ENCODE data around the gene MAP4K2. TPM values are rescaled to one million over a fixed set of nuclear protein-coding genes. Genes with fewer than 3 reads are reported as not detected.
A peak's percentile ranks its signal among the peaks of the same experiment; 100 is the strongest.

Gene MAP4K2
- total RNA-seq, 4 donors from 2014 or later: 10.2 to 49.1 (median 24.4) TPM

- TF ChIP-seq, protein P1, sequence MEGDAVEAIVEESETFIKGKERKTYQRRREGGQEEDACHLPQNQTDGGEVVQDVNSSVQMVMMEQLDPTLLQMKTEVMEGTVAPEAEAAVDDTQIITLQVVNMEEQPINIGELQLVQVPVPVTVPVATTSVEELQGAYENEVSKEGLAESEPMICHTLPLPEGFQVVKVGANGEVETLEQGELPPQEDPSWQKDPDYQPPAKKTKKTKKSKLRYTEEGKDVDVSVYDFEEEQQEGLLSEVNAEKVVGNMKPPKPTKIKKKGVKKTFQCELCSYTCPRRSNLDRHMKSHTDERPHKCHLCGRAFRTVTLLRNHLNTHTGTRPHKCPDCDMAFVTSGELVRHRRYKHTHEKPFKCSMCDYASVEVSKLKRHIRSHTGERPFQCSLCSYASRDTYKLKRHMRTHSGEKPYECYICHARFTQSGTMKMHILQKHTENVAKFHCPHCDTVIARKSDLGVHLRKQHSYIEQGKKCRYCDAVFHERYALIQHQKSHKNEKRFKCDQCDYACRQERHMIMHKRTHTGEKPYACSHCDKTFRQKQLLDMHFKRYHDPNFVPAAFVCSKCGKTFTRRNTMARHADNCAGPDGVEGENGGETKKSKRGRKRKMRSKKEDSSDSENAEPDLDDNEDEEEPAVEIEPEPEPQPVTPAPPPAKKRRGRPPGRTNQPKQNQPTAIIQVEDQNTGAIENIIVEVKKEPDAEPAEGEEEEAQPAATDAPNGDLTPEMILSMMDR (IDR thresholded peaks at IDR 0.05): no peak
- no peak for TF ChIP-seq POLR2A (IDR thresholded peaks at IDR 0.05)
- H3K27me3 ChIP-seq: no peaks in the 10 kb centered on the region
- DNase-seq: no peak
- H3K27ac ChIP-seq: peak overlapping the region; percentile 17 to 21
- no peak overlapping the region for H3K4me3 ChIP-seq
- H3K36me3 ChIP-seq: no peaks in the 10 kb centered on the region
- intact Hi-C loops (cut with DNase I; ENCODE audit: low total_unique reads): no loop called here
- H3K4me1 ChIP-seq: peaks cover 0 to 10% of the 10 kb centered on the region in 2 donors
- no peaks in the 10 kb centered on the region for H3K9me3 ChIP-seq
Observed at GRCh38 chr11:64766881-64767280, 36.1 kb downstream of the MAP4K2 start.

DNA sequence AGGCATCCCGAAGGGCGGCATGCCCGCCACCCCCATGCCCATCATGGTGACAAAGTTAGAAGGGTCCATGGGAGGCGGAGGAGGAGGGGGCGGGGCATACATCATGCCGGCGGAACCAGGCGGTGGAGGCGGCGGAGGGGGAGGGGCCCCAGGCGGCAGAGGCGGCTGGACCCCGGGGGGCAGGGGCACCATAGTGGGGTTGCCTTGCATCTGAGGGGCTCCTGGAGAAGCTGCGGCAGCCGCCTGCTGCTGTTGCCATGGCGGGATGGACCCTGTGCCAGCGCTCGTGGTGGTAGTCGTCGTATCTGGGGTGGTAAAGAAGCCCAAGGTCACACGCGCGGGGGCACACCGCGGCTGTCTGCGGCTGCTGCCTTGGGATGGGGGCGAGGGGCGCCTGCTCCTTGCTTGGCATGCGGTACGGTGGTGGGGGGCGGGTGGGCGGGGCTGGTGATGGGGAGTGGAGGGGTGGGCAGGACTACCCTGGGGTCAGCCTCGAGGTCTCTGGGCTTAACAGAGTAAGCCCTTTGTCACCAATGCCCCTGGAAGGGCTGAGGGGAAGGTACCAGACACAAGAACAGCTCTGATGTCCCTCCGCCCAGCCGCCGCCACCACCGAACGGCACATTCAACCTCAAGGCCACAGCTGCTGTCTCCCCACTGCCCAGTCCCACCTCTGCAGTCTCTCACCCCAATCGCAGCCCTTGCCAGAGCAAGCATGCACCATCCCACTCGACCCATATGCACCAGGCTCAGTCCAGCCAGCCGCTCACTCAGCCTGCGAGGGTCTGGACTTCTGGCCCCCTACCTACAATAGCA, 37.0 kb downstream of the MAP4K2 start:
- TF ChIP-seq POLR2A (IDR thresholded peaks at IDR 0.05): no peak
- TF ChIP-seq, protein P1 (IDR thresholded peaks at IDR 0.05): no peak
- H3K4me3 ChIP-seq: no peak overlapping the region
- H3K36me3 ChIP-seq: no peaks in the 10 kb centered on the region
- H3K27ac ChIP-seq: no peak overlapping the region
- peaks cover 0 to 10% of the 10 kb centered on the region in 2 donors for H3K4me1 ChIP-seq
- H3K27me3 ChIP-seq: no peaks in the 10 kb centered on the region
- H3K9me3 ChIP-seq: no peaks in the 10 kb centered on the region
- no peak for DNase-seq
- intact Hi-C loops (cut with DNase I; ENCODE audit: low total_unique reads): no loop called here

- no peaks in the 10 kb centered on the region for H3K9me3 ChIP-seq
- no peaks in the 10 kb centered on the region for H3K27me3 ChIP-seq
- H3K36me3 ChIP-seq: no peaks in the 10 kb centered on the region
- H3K4me1 ChIP-seq: peaks cover 5 to 13% of the 10 kb centered on the region in 2 donors
- intact Hi-C loops (cut with DNase I; ENCODE audit: low total_unique reads): no loop called here
- no peak overlapping the region for H3K27ac ChIP-seq
- TF ChIP-seq POLR2A (IDR thresholded peaks at IDR 0.05): no peak
- TF ChIP-seq, protein P1 (IDR thresholded peaks at IDR 0.05): peak in 1 of 4 experiments; percentile 15
- no peak for DNase-seq
- H3K4me3 ChIP-seq: no peak overlapping the region
Observed at GRCh38 chr11:64765291-64765850, 37.6 kb downstream of the MAP4K2 start.

- H3K4me1 ChIP-seq: peaks cover 9 to 16% of the 10 kb centered on the region in 2 donors
- no peaks in the 10 kb centered on the region for H3K27me3 ChIP-seq
- H3K36me3 ChIP-seq: no peaks in the 10 kb centered on the region
- no peak for DNase-seq
- intact Hi-C loops (cut with DNase I; ENCODE audit: low total_unique reads): no loop called here
- no peak overlapping the region for H3K4me3 ChIP-seq
- H3K27ac ChIP-seq: no peak overlapping the region
- no peaks in the 10 kb centered on the region for H3K9me3 ChIP-seq
- TF ChIP-seq, protein P1 (IDR thresholded peaks at IDR 0.05): no peak
- TF ChIP-seq POLR2A (IDR thresholded peaks at IDR 0.05): no peak
Observed at GRCh38 chr11:64764753-64765152, 38.3 kb downstream of the MAP4K2 start.

- Histone ChIP-seq H3K36me3 (no peaks in the 10 kb centered on the region), H3K4me1 (peaks cover 9 to 16% of the 10 kb centered on the region in 2 donors), H3K9me3 (no peaks in the 10 kb centered on the region), H3K4me3 (no peak overlapping the region), H3K27ac (peak overlapping the region; percentile 33 to 37), H3K27me3 (no peaks in the 10 kb centered on the region)
- DNase-seq: no peak
- intact Hi-C loops (cut with DNase I; ENCODE audit: low total_unique reads): no loop called here
- TF ChIP-seq, protein P1 (IDR thresholded peaks at IDR 0.05): no peak
- no peak for TF ChIP-seq POLR2A (IDR thresholded peaks at IDR 0.05)
Observed at GRCh38 chr11:64764040-64764611, 38.9 kb downstream of the MAP4K2 start.

All from uterus (tissue), 4 donors.